ENCODE results near the gene GNLY. TPM values are rescaled to one million over a fixed set of nuclear protein-coding genes. Genes with fewer than 3 reads are reported as not detected.

GNLY gene
- total and polyA plus RNA-seq, 2 donors (not counting 3 experiments of a cell fraction or from before 2014, with no cell fraction given) = not detected

DNA sequence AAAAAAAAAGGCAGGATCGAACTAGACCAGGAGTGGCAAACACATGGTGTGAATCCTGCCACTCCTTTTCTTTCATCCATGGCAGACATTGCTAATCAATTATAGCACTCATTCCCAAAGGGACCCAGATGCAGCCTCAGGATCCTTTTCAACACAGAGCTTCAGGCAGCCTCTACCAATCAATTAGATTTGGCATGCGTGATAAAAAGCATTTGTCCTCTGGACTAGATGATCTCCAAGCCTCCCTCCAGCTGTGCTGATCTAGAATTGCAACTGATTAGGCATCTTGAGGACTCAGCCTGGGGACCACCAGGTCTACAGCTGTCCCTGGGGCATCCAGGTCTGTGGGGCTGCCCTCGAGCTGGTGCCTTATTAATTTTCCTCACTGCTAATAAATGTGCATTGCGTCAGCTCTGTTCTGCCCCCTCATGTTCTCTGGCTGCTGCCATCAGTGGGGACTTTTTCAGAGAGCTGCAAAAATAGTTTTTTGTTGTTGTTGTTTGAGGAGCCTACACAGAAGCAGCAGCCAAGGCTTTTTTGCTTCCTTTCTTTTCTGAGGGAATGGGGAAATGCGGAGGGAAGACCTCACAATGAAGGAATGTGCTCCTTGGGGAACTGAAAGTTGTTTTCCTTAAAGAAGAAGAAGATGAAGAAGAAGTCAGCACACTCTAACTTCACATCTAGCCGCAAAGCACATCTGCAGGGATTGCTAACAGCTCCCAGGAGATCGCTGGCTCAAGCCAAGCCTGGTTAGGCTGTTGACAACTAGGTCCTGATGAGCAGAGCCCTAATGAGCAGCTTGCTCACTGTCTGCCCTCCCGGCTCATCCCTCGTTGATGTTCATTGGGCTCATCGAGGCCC, 50.8 kb downstream of the GNLY start:
- no peaks in the 10 kb centered on the region for H3K9me3 ChIP-seq (replicated peaks; ENCODE audit: control insufficient read depth, insufficient read depth, low read length)
- DNase-seq (ENCODE audit: low read depth, low spot score) = no peak
- dilution Hi-C loops (cut with MboI; ENCODE audit: extremely low pct_ligation_motif_present, low sequenced_read_pairs) (no loop called here), intact Hi-C loops (cut with micrococcal nuclease) (no loop called here)
- no peaks in the 10 kb centered on the region for H4K20me1 ChIP-seq (replicated peaks; ENCODE audit: control insufficient read depth, extremely low read depth, insufficient read depth, low read length)
- CTCF ChIA-PET = interaction anchor here (0.7 to 2.4 kb wide), 9 partner anchors 9 to 69 kb away, joined by 3 to 15 read pairs (median 5); partner anchors contain the start of gene ATOH8
- no peaks in the 10 kb centered on the region for H3K27me3 ChIP-seq (ENCODE audit: control insufficient read depth in 2 of 2, insufficient read depth in 2 of 2, low read length in 2 of 2)
- no peak overlapping the region for H3K9ac ChIP-seq (replicated peaks; ENCODE audit: extremely low read depth, insufficient read depth, low read length)
- BruUV-seq (replicated peaks) = no TSS peak
- H3K4me1 ChIP-seq (ENCODE audit: control insufficient read depth, extremely low read depth, insufficient read depth, low read length) = peaks cover 30% of the 10 kb centered on the region
- no peak overlapping the region for H2AFZ ChIP-seq (ENCODE audit: low read depth, low read length)
- no peaks in the 10 kb centered on the region for H3K9me1 ChIP-seq (replicated peaks; ENCODE audit: control insufficient read depth, extremely low read depth, insufficient read depth, low read length)
- no peak overlapping the region for H3K27ac ChIP-seq (ENCODE audit: insufficient read depth, low read depth, low read length)
- POLR2A ChIA-PET = interaction anchor here (0.7 to 1.1 kb wide), 2 partner anchors 27 to 176 kb away, joined by 3 to 9 read pairs; no protein-coding TSS in a partner anchor
- no peaks in the 10 kb centered on the region for H3K36me3 ChIP-seq (ENCODE audit: control insufficient read depth in 2 of 2, extremely low read depth in 1 of 2, insufficient read depth in 2 of 2, low read length in 2 of 2)
- no peak for TF ChIP-seq JUN (IDR thresholded peaks at IDR 0.05; ENCODE audit: borderline replicate concordance, insufficient read depth, insufficient read length, low read depth)
- no peak overlapping the region for H3K4me2 ChIP-seq (ENCODE audit: insufficient read depth, low read length)
- FAIRE-seq = peak; percentile 21
- no peak overlapping the region for H3K4me3 ChIP-seq (replicated peaks in 1 of 3; ENCODE audit: insufficient read depth in 1 of 3, low read depth in 1 of 3, low read length in 3 of 3)
- H3K79me2 ChIP-seq (ENCODE audit: control insufficient read depth, insufficient read depth, low read length) = no peaks in the 10 kb centered on the region

DNA sequence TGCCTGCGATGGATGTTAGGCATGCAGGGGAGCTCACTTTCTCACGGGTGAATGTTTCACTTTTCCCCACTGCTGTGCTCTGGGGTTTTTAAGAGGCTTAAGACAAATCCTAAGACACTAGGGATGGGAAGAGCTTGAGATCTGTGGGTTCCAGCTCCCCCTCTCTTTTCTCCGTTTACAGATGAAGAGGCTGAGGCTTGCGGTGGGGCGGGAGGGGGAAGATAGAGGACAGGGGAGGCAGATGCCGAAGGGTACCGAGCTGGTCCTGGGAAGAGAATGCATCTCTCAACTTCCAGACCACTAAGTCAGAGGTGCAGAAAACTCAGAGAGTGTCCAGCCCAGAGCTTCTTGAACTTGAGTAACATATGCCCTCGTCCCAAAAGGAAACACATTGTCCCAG, 51.5 kb downstream of the GNLY start:
- no peak overlapping the region for H2AFZ ChIP-seq (ENCODE audit: low read depth, low read length)
- no TSS peak for BruUV-seq (replicated peaks)
- dilution Hi-C loops (cut with MboI; ENCODE audit: extremely low pct_ligation_motif_present, low sequenced_read_pairs) (no loop called here), intact Hi-C loops (cut with micrococcal nuclease) (no loop called here)
- ChIA-PET CTCF (interaction anchor here (0.7 to 2.4 kb wide), 7 partner anchors 8 to 69 kb away, joined by 3 to 15 read pairs (median 6); partner anchors contain the start of gene ATOH8), POLR2A (interaction anchor here (1.1 kb wide), 1 partner anchor 26 kb away, joined by 9 read pairs; no protein-coding TSS in a partner anchor)
- H3K9ac ChIP-seq (replicated peaks; ENCODE audit: extremely low read depth, insufficient read depth, low read length) = no peak overlapping the region
- H4K20me1 ChIP-seq (replicated peaks; ENCODE audit: control insufficient read depth, extremely low read depth, insufficient read depth, low read length) = no peaks in the 10 kb centered on the region
- TF ChIP-seq EZH2 (IDR thresholded peaks at IDR 0.05; ENCODE audit: borderline replicate concordance, low read depth, low read length, severe bottlenecking) (no peak), GATA2 (IDR thresholded peaks at IDR 0.05; ENCODE audit: insufficient read depth, insufficient read length, low read depth, low read length) (no peak), POLR2AphosphoS5 (IDR thresholded peaks at IDR 0.05; ENCODE audit: insufficient read depth, low read depth, low read length) (no peak), POLR2A (IDR thresholded peaks at IDR 0.05; ENCODE audit: low read depth, low read length) (no peak), CTCF (IDR thresholded peaks at IDR 0.05; ENCODE audit: extremely low read depth in 1 of 2, insufficient read depth in 1 of 2, low read depth in 1 of 2, low read length in 2 of 2) (no peak), JUN (IDR thresholded peaks at IDR 0.05; ENCODE audit: borderline replicate concordance, insufficient read depth, insufficient read length, low read depth) (no peak)
- TF ChIP-seq, protein P1, sequence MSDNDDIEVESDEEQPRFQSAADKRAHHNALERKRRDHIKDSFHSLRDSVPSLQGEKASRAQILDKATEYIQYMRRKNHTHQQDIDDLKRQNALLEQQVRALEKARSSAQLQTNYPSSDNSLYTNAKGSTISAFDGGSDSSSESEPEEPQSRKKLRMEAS (IDR thresholded peaks at IDR 0.05; ENCODE audit: insufficient read depth, insufficient read length) = no peak
- no peaks in the 10 kb centered on the region for H3K9me1 ChIP-seq (replicated peaks; ENCODE audit: control insufficient read depth, extremely low read depth, insufficient read depth, low read length)
- peaks cover 30% of the 10 kb centered on the region for H3K4me1 ChIP-seq (ENCODE audit: control insufficient read depth, extremely low read depth, insufficient read depth, low read length)
- H3K4me2 ChIP-seq (ENCODE audit: insufficient read depth, low read length) = no peak overlapping the region
- DNase-seq (ENCODE audit: low read depth, low spot score) (no peak), FAIRE-seq (no peak)
- no peaks in the 10 kb centered on the region for H3K27me3 ChIP-seq (ENCODE audit: control insufficient read depth in 2 of 2, insufficient read depth in 2 of 2, low read length in 2 of 2)
- H3K27ac ChIP-seq (ENCODE audit: insufficient read depth, low read depth, low read length) = no peak overlapping the region
- H3K9me3 ChIP-seq (replicated peaks; ENCODE audit: control insufficient read depth, insufficient read depth, low read length) = no peaks in the 10 kb centered on the region
- H3K36me3 ChIP-seq (ENCODE audit: control insufficient read depth in 2 of 2, extremely low read depth in 1 of 2, insufficient read depth in 2 of 2, low read length in 2 of 2) = no peaks in the 10 kb centered on the region
- no peak overlapping the region for H3K4me3 ChIP-seq (replicated peaks in 1 of 3; ENCODE audit: insufficient read depth in 1 of 3, low read depth in 1 of 3, low read length in 3 of 3)
- H3K79me2 ChIP-seq (ENCODE audit: control insufficient read depth, insufficient read depth, low read length) = no peaks in the 10 kb centered on the region

Measured in endothelial cell of umbilical vein (primary cell).